Activated CD4-positive, alpha-beta T cell treated with anti-CD3 and anti-CD28 coated beads, Interleukin-2, Interleukin-6, amounts not matched to agents 100 ng/mL and 50 ng/mL, durations not matched to agents 16 hours and 8 hours (primary cell): ENCODE data around the gene PGC.
"Not testable (repeated sequence)": the region's sequence is repeated elsewhere in the genome, so short reads cannot be mapped to it uniquely, and the experiment has no call there.

ENCODE experiments used
- DNase-seq: peaks from one replicate; pipeline ENCODE4 v3.0.0-alpha.2; 2020

Gene PGC

DNA sequence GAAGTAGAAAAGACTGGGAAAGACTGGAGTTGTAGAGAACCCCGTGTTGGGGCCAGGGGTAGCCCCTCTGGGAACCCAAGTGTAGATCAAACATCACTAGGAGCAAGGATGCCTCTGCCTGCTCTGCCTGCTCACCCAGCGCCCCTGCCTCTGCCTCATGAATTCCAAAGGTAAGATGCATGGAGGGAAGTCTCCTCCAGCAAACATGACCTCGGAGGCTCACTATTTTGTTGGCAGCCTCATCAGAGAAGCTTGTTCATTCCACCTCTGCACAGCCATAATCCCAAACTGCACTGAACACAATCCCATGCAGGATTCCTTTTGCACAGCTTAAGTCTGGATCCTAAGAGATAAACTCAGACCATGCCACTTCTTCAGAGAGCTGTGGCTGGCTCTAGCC lies 27.6 kb upstream of the PGC start:
- no peak for DNase-seq

DNA sequence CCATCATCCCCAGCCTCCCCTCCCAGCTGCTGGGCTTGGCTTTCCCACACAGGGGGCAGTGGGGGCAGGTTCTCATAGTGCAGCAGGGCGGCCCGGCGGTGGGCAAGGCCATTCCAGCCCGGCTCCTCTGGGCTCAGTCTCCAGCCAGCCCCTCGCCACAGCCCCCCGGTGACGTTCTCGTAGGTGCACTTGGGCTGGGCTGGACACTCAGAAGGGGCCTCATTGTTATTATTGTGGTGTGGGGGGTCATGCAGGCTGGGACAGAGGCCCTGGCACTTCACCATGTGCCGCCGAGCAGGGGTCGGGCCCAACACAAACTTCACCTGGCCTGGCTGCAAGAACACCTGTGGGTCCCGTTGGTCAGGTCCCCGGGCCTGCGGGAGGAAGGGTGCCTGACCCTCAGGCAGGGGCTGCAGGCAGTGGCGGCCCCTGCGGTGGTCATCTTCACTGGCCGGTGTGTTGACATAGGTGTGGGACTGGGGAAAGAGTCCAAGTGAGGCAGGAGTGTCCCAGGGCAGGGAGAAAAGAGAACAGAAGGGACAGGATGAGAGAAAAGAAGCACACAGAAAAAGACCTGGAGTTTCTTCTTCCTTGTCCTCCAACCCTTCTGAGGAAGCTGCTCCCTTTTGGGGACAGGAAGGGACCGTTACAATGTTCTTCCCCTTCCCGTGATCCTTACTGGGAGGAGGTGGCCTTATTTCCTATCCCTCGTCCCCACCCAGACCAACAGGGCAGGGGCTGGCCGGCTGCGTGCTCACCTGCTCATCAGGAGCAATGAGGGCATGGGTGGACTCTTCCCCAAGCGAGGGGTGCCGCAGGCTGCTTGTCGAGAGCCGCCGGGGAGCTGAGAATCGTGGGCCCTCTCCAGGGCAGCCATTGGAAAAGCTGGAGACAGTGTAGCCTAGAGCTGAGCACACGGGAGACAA lies 24.1 kb upstream of the PGC start:
- DNase-seq = no peak

- DNase-seq = no peak
Observed at GRCh38 chr6:41770381-41771057, 23.3 kb upstream of the PGC start.

- no peak for DNase-seq
Observed at GRCh38 chr6:41769376-41769775, 22.2 kb upstream of the PGC start.

DNA sequence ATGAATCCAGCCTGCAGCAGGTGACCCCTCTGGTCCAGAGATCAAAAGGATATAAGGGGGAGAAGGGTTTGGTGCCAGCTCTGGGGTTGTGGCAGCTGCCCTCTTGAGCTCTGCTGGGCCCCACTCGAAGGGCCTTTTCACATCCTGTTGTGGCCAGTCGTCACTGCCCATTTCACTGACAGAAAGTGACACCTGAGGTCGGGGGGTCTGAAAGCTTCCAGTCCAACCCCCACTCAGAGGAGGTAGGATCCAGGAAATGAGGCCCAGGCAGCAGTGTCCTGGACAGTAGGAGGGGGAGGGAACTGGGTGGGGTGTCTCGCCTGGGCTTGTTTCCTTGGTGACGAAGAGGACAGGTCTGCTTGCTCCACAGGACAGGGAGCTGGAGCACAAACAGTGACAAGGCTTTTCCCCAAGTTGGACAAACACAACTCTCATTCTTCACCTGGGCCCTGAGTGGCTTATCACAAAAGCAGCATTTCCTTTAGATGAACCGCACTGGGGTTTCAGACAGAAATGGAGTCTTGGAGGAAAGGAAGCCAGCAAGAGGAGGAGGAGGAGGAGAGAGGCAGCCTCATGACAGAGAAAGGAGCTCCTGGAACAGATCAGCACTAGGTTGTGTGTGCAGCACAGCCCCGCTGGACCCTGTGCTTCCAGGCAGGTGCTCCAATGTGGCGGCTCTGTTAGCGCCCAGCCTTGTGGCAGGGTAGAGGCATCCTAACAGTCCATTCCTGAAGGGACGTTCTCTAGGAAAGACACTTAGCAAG lies 21.5 kb upstream of the PGC start:
- no peak for DNase-seq

DNA sequence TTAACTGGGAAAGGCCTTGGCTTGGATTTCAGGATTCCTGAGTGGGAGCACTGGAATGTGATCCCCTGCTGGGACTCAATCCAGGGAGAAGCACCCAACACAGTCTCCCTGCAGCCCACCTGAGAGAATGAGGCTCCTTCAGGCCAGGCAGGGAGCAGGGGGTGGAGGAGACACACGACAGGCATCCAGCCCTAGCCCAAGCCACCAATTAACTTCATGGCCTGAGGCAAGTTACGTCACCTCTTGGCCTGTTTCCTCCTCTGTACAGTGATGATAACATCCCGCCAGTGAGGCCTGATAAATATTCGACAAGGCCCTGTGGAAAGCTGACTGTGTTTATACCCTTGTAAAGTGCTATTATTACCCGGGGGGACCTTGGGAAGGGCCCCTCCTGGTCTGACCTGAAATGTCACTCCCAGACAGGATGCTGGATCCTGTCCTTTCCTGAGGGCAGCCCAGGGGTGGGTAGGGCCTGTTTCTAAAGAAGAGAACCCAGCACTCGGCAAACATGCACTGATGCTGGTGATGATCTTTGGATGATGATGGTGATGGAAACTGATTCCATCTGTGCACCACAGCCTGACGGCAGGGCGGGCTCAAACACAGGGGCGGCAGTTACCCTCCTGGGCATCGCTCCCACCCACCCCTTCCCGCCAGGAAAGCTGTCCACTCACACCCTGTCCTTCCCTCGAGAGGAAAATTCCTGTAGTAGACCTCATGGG lies 20.1 kb upstream of the PGC start:
- DNase-seq = no peak

- DNase-seq = not testable (repeated sequence)
Observed at GRCh38 chr6:41766043-41766664, 19.0 kb upstream of the PGC start.

- no peak for DNase-seq
Observed at GRCh38 chr6:41763470-41763869, 16.3 kb upstream of the PGC start.

DNA sequence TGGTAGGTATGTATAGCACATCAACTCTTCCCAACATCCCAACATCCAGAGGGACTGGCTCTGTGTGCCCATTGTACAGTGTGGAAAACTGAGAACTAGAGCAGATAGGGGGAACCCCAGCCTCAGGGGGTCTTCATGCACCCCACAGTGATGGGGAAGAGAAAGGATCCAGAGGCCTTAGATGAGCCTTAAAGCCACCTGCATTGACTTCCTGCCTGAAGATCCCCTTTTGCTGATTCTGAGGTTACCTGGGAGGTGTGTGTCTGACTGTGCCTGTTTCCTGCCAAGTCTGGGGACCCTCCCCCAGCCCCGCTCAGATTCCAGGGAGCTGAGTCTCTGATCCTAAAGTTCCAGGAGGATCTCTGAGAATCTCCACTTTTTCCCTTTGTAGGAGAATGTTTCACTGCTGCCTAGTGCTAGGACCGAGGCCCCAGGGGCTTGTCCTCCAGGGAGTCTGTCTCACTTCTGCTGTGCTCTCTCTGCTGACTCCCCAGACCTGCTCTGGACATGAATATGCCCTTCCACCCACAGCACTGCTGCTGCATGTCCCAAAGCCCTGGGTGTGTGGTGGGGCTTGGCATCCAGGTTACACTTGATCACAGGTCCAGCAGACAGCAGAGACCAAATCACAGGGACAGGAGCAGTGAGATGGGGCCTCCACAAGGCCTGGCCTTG lies 12.8 kb upstream of the PGC start:
- no peak for DNase-seq

- no peak for DNase-seq
Observed at GRCh38 chr6:41759106-41759904, 12.1 kb upstream of the PGC start.

GRCh38 chr6:41758641-41759035 lies 11.4 kb upstream of the PGC start:
- no peak for DNase-seq

GRCh38 chr6:41757931-41758640 lies 10.9 kb upstream of the PGC start:
- no peak for DNase-seq

DNA sequence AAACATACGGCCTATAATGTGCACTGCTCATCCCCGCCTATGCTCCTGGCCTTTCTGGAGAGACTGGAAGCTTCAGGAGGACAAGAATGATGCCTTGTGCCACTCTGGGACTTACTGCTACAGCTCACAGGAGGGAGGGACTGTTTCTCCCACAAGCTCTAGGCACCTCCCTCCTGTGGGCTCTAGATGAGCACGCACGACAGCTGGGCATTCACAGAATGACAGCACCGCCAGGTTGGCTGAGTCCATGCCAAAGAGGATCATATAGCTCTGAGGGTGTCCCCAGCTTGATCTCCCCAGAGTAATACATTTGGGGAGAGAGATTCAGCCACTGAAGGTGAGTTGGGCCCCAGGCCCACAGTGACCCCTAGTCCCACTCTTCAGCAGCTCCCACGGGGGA lies 10.1 kb upstream of the PGC start:
- no peak for DNase-seq

DNA sequence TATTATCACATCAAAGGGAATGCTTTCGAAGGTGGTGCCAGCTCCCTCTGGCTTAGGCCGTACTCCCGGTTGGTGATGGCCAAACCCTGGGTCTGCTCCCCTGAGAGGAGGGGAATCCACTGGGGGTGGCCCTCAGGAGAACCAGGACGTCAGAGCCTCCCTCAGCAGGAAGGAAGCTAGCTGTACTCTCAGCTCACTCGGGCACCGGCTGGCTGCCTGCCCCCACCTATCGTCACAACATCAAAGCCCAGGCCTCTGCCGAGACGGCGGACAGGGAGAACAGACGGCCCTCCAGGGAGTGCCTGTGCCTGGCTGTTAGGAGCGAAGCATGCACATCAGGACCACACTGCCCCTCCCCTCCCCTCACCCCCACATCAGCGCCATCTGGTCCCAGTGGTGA lies 9.2 kb upstream of the PGC start:
- no peak for DNase-seq

DNA sequence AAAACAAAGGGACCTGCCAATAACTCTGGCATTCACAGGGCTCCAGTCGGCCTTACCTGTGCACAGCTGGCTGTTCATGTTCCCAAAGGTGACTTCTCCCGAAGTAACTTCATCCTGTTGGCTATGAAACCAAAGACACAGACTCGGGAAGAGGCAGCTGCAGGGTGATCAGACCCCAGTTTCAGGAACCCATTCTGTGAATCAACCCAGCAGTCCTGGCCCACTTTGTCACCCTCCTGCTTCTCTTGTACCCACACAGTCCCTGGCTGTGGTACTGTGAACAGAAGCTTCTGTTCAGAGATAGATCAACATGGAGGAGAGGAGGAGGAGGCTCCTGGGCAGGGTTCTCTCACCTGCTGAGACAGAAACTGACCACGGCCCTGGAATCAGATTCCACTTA lies 8.7 kb upstream of the PGC start:
- DNase-seq = no peak

- DNase-seq = no peak
Observed at GRCh38 chr6:41750374-41750773, 3.2 kb upstream of the PGC start.

GRCh38 chr6:41748542-41748941 lies 1.3 kb upstream of the PGC start:
- DNase-seq = no peak

DNA sequence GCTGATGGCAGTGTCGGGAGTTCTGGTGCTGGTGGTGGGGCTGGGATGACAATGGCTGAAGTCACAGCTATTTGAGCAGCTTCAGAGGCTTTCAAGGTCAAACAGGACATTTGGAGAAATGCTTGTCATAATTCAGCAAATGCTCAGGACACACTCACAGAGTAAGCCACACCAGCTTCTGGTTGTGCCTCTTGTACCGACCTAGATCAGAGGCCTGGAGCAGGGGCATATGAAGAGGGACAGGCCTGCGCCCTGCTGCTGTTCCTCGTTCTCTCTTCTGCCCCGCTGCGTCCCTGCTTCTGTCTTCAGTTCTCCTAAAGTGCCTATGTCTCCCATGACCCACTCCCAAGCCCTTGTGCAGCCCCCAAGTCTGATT lies 893 bp upstream of the PGC start:
- no peak for DNase-seq

DNA sequence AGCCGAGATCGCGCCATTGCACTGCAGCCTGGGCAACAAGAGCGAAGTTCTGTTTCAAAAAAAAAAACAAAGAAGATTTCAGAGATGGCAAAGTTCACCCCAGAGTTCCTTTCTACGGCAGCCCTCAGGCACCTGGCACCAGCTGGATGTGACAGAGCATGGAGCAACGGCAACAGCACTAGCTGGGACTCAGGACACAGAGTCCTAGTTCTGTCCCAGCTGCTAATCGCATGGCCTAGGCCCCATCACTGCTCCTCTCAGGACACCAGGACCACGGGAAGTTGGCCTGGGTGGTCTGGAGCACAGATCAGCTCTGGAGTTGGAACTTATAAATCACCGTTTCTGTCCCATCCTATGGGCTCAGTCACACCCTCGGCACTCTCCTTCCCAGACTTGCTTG lies 1.1 kb downstream of the PGC start:
- DNase-seq = no peak

- DNase-seq = no peak
Observed at GRCh38 chr6:41744236-41744787, 2.9 kb downstream of the PGC start.
